ENCODE data around the gene RERG. TPM values are rescaled to one million over a fixed set of nuclear protein-coding genes. Genes with fewer than 3 reads are reported as not detected.

The RERG gene
- 0.70 and 0.87 TPM in 2 replicates for polyA plus RNA-seq
- 0.49 and 1.2 TPM in 2 replicates for polyA minus RNA-seq

GRCh38 chr12:15220915-15221885 is at the start of gene RERG:
Gene RERG, minus strand, starts transcription at chr12:15221417. Its CDS starts 3,928 bp downstream, at chr12:15217489.
- H3K4me2 ChIP-seq (ENCODE audit: low read length): peak within 1 kb of the TSS; percentile 47
- H2AFZ ChIP-seq (ENCODE audit: low read depth, low read length): peak within 1 kb of the TSS; percentile 6

More at GRCh38 chr12:15220915-15221885, at the start of gene RERG:
- Histone ChIP-seq H3K27ac (ENCODE audit: low read length) (no peak within 1 kb of the TSS), H3K79me2 (replicated peaks; ENCODE audit: insufficient read depth, low read length) (no peaks in the 10 kb centered on the region), H3K9ac (ENCODE audit: low read length) (peak within 1 kb of the TSS; percentile 40), H3K27me3 (ENCODE audit: insufficient read depth, low read depth, low read length) (peaks cover 9% of the 10 kb centered on the region), H3K9me2 (ENCODE audit: insufficient read depth, low read length) (no peaks in the 10 kb centered on the region), H4K20me1 (ENCODE audit: insufficient read depth) (no peaks in the 10 kb centered on the region), H3F3A (ENCODE audit: insufficient read depth, low read length, poor library complexity, severe bottlenecking) (no peaks in the 10 kb centered on the region), H3K4me3 (ENCODE audit: low read length) (peak within 1 kb of the TSS; percentile 67), H3K9me3 (ENCODE audit: low read length) (no peaks in the 10 kb centered on the region), H3K36me3 (ENCODE audit: insufficient read depth, low read length) (no peaks in the 10 kb centered on the region)
- no peak for TF ChIP-seq REST (IDR thresholded peaks at IDR 0.05; ENCODE audit: borderline replicate concordance)
- peak; percentile 52 for TF ChIP-seq MXI1 (conservative IDR thresholded peaks at IDR 0.05; ENCODE audit: poor library complexity, severe bottlenecking)
- TF ChIP-seq POLR2AphosphoS5 (IDR thresholded peaks at IDR 0.05): no peak
- TF ChIP-seq TAF1 (IDR thresholded peaks at IDR 0.05; ENCODE audit: low read depth): peak; percentile 33
- peak; percentile 30 for TF ChIP-seq EP300 (conservative IDR thresholded peaks at IDR 0.05; ENCODE audit: poor library complexity, severe bottlenecking)
- peak; percentile 87 for TF ChIP-seq RAD21 (conservative IDR thresholded peaks at IDR 0.05)
- TF ChIP-seq CTCF (IDR thresholded peaks at IDR 0.05; ENCODE audit: poor library complexity, severe bottlenecking): peak; percentile 95
- TF ChIP-seq SMC3 (conservative IDR thresholded peaks at IDR 0.05; ENCODE audit: poor library complexity): peak; percentile 87

Data from neural cell (in vitro differentiated cells).